HEK293 (cell line): ENCODE data around the gene EDEM1.

Source experiments
- CTCF ChIP-seq: fragments of 450-650 bp; formaldehyde crosslinking; IDR thresholded peaks from 2 replicates; pipeline ENCODE4 v1.5.1; 2016; ENCODE audit warnings: missing biosample characterization, missing genetic modification characterization
- FEZF1 ChIP-seq: fragments of 450-650 bp; formaldehyde crosslinking; IDR thresholded peaks from 2 replicates; pipeline ENCODE4 v1.5.1; 2016; ENCODE audit warnings: missing biosample characterization, missing genetic modification characterization
- INSM2 ChIP-seq: fragments of 450-650 bp; formaldehyde crosslinking; IDR thresholded peaks from 2 replicates; pipeline ENCODE4 v1.5.1; 2016; ENCODE audit warnings: missing biosample characterization, missing genetic modification characterization
- REST ChIP-seq: fragments of 450-650 bp; formaldehyde crosslinking; IDR thresholded peaks from 2 replicates; pipeline ENCODE4 v1.5.1; 2016; ENCODE audit warnings: missing biosample characterization, missing genetic modification characterization
- ZBTB10 ChIP-seq: fragments of 450-650 bp; formaldehyde crosslinking; IDR thresholded peaks from 2 replicates; pipeline ENCODE4 v1.5.1; 2016; ENCODE audit warnings: missing biosample characterization, missing genetic modification characterization
- ZEB2 ChIP-seq: fragments of 450-650 bp; formaldehyde crosslinking; IDR thresholded peaks from 2 replicates; pipeline ENCODE4 v1.5.1; 2016; ENCODE audit warnings: missing biosample characterization, missing genetic modification characterization
- ZNF138 ChIP-seq: fragments of 450-650 bp; formaldehyde crosslinking; IDR thresholded peaks from 2 replicates; pipeline ENCODE4 v1.5.1; 2016; ENCODE audit warnings: missing biosample characterization, missing genetic modification characterization, borderline replicate concordance
- ZNF280D ChIP-seq: fragments of 450-650 bp; formaldehyde crosslinking; IDR thresholded peaks from 2 replicates; pipeline ENCODE4 v1.5.1; 2016; ENCODE audit warnings: missing biosample characterization, missing genetic modification characterization
- ZNF449 ChIP-seq: fragments of 450-650 bp; formaldehyde crosslinking; IDR thresholded peaks from 2 replicates; pipeline ENCODE4 v1.5.1; 2017; ENCODE audit warnings: missing biosample characterization, mild to moderate bottlenecking, missing genetic modification characterization, moderate library complexity
- ZNF664 ChIP-seq: fragments of 450-650 bp; formaldehyde crosslinking; IDR thresholded peaks from 2 replicates; pipeline ENCODE4 v1.5.1; 2016; ENCODE audit warnings: missing biosample characterization, missing genetic modification characterization
- ZNF670 ChIP-seq: fragments of 450-650 bp; formaldehyde crosslinking; IDR thresholded peaks from 2 replicates; pipeline ENCODE4 v1.5.1; 2016; ENCODE audit warnings: missing biosample characterization, missing genetic modification characterization, low read depth

- no peak for TF ChIP-seq ZNF670 (tag by site-specific recombination)
- TF ChIP-seq ZNF138 (tag by site-specific recombination), result no peak
- TF ChIP-seq CTCF (tag by site-specific recombination), result no peak
- TF ChIP-seq REST, result no peak
- TF ChIP-seq INSM2 (tag by site-specific recombination), result no peak
- no peak for TF ChIP-seq ZEB2
- TF ChIP-seq ZNF449 (tag by site-specific recombination), result no peak
- TF ChIP-seq ZNF280D (tag by site-specific recombination), result no peak
- TF ChIP-seq ZNF664, result no peak
- no peak for TF ChIP-seq FEZF1 (tag by site-specific recombination)
- TF ChIP-seq ZBTB10 (tag by site-specific recombination), result no peak
Measured at GRCh38 chr3:5160321-5160720, 27.2 kb upstream of the EDEM1 start.
